ENCODE measurements around the gene NLE1.

The NLE1 gene

DNA sequence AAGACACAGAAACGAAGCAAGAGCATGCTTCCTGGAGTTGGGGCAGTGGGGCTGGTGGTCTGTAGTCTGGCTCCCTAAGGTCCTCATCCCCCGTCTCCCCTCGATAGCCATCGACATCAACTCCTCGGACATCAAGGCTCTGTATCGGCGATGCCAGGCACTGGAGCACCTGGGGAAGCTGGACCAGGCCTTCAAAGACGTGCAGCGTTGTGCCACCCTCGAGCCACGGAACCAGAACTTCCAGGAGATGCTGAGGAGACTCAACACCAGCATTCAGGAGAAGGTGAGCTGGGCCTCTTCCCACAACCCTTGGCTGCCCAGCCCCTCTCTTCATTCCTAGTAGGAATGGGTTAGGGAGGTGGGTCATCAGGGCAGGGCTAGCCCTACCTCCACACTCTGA, 7.8 kb upstream of the NLE1 start:
- Histone ChIP-seq H3K4me3 (ENCODE audit: low read depth, low read length) (no peak overlapping the region), H3K27me3 (peaks cover 15% of the 10 kb centered on the region), H3K4me1 (no peaks in the 10 kb centered on the region), H3K9me3 (no peaks in the 10 kb centered on the region), H3K36me3 (no peaks in the 10 kb centered on the region)
- TF ChIP-seq, protein P1, sequence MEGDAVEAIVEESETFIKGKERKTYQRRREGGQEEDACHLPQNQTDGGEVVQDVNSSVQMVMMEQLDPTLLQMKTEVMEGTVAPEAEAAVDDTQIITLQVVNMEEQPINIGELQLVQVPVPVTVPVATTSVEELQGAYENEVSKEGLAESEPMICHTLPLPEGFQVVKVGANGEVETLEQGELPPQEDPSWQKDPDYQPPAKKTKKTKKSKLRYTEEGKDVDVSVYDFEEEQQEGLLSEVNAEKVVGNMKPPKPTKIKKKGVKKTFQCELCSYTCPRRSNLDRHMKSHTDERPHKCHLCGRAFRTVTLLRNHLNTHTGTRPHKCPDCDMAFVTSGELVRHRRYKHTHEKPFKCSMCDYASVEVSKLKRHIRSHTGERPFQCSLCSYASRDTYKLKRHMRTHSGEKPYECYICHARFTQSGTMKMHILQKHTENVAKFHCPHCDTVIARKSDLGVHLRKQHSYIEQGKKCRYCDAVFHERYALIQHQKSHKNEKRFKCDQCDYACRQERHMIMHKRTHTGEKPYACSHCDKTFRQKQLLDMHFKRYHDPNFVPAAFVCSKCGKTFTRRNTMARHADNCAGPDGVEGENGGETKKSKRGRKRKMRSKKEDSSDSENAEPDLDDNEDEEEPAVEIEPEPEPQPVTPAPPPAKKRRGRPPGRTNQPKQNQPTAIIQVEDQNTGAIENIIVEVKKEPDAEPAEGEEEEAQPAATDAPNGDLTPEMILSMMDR (IDR thresholded peaks at IDR 0.05; ENCODE audit: low read depth, low read length), result no peak
- no peak for DNase-seq

GRCh38 chr17:35148144-35148543, 6.0 kb upstream of the NLE1 start:
- Histone ChIP-seq H3K27me3 (peaks cover 9% of the 10 kb centered on the region), H3K9me3 (no peaks in the 10 kb centered on the region), H3K36me3 (no peaks in the 10 kb centered on the region), H3K4me3 (ENCODE audit: low read depth, low read length) (no peak overlapping the region), H3K4me1 (no peaks in the 10 kb centered on the region)
- TF ChIP-seq, protein P1 (IDR thresholded peaks at IDR 0.05; ENCODE audit: low read depth, low read length), result no peak
- no peak for DNase-seq

- H3K27me3 ChIP-seq, result peaks cover 2% of the 10 kb centered on the region
- no peak for DNase-seq
- no peaks in the 10 kb centered on the region for H3K9me3 ChIP-seq
- no peak within 1 kb of the TSS for H3K4me3 ChIP-seq (ENCODE audit: low read depth, low read length)
- H3K4me1 ChIP-seq, result no peaks in the 10 kb centered on the region
- TF ChIP-seq, protein P1 (IDR thresholded peaks at IDR 0.05; ENCODE audit: low read depth, low read length), result no peak
- H3K36me3 ChIP-seq, result no peaks in the 10 kb centered on the region
Observed at GRCh38 chr17:35147375-35147905, 5.3 kb upstream of the NLE1 start, which contains the start of gene UNC45B. Gene UNC45B, plus strand, starts transcription at chr17:35147817. Its CDS starts 447 bp downstream, at chr17:35148264.

DNA sequence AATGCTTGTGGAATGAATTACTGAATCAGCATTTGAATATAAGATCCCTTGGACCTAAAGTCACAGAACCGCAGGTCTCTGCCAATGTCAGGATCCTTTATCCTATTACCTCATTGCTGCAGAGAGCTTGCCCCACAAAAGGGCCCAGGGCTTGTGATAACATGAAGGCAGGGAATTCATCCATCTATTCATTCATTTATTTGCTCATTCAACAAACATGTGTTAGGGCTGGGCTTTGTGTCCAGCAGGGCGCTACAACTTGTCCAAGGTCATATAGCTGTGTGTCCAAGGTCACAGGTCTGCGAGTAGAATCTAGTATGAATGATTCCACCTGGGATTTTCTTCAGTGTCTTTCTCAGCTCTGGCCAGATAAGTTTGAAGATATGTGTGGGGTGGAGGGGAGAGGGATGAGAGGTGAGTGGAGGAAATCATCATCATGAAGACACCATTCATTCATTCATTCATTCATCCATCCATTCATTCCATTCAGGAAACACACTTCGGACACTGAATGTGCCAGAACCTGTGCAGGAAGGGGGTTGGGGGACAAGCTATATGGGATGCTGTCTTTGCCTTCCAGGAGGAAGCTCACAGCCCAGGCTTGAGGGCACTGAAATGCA, 4.2 kb upstream of the NLE1 start:
- no peaks in the 10 kb centered on the region for H3K9me3 ChIP-seq
- no peak for DNase-seq
- no peak overlapping the region for H3K4me3 ChIP-seq (ENCODE audit: low read depth, low read length)
- H3K4me1 ChIP-seq, result no peaks in the 10 kb centered on the region
- no peaks in the 10 kb centered on the region; the same call in 1 of the 2 replicates for H3K27me3 ChIP-seq
- no peaks in the 10 kb centered on the region; the same call in 1 of the 2 replicates for H3K36me3 ChIP-seq
- TF ChIP-seq, protein P1 (IDR thresholded peaks at IDR 0.05; ENCODE audit: low read depth, low read length), result no peak

GRCh38 chr17:35144840-35145239, 2.7 kb upstream of the NLE1 start:
- no peaks in the 10 kb centered on the region for H3K9me3 ChIP-seq
- H3K27me3 ChIP-seq, result no peaks in the 10 kb centered on the region; the same call in 1 of the 2 replicates
- DNase-seq, result no peak
- no peaks in the 10 kb centered on the region for H3K4me1 ChIP-seq
- H3K36me3 ChIP-seq, result peaks cover 8% of the 10 kb centered on the region
- no peak overlapping the region for H3K4me3 ChIP-seq (ENCODE audit: low read depth, low read length)
- TF ChIP-seq, protein P1 (IDR thresholded peaks at IDR 0.05; ENCODE audit: low read depth, low read length), result no peak

DNA sequence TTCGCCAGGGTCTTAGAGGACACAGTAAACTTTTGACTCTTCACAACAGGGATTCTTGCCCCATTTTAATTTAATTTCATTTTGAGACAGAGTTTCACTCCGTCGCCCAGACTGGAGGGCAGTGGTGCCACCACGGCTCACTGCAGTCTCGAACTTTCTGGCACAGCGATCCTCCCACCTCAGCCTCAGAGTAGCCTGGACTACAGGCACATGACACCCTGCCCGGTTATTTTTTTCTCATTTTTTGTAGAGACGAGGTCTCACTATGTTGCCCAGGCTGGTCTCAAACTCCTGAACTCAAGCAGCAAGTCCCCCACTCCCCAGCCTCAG, 329 bp upstream of the NLE1 start:
- TF ChIP-seq, protein P1 (IDR thresholded peaks at IDR 0.05; ENCODE audit: low read depth, low read length), result no peak
- no peak for DNase-seq
- Histone ChIP-seq H3K36me3 (peaks cover 32% of the 10 kb centered on the region), H3K4me3 (ENCODE audit: low read depth, low read length) (peak overlapping the region; percentile 99), H3K4me1 (no peaks in the 10 kb centered on the region), H3K9me3 (no peaks in the 10 kb centered on the region), H3K27me3 (no peaks in the 10 kb centered on the region; the same call in 1 of the 2 replicates)

Measured in BE2C (cell line).